ENCODE measurements around the gene TBX3.

DNA sequence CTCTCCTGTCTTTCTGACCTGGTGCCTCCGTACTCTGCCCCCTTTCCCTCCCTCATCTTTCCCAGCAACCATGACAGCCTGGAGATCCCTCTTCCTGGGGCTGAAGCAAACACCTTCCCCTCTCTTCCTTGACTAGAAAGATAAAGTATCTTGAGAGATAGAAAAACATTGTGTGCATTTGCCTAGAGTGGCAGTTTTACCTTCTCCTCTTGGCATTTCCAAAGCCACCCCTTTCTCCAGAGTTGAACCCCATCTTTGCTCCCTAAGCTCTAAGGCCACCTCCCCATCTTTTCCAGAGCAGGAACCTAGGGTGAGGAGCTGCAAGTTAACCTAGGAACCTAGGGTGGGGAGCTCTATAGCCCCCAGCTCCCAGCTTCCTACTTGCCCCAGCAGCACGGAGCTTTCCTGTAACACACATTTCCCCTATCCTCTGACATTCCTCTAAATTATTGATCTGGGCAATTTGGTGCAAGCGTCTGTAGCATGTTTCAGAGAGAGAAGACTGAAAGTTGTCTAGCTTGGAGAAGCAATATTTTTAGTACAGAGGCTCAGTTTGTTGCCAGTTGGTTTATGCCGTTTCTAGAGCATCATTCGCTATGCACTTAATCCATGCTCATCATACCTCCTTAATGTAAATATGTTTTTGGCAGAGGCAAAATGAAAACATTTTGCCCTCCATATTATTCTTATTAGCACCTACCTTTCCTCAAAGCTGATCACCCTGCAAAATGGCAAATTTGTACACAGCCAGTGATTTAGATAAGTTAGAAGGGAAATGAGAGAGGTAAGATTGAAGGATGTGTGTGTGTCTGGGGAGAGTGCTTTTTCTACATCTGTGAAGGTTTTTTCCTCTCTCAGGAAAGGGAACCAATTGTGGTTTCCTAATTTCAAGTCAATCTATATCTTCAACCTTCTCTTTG, 5.4 kb upstream of the TBX3 start:
- TF ChIP-seq, protein P1, sequence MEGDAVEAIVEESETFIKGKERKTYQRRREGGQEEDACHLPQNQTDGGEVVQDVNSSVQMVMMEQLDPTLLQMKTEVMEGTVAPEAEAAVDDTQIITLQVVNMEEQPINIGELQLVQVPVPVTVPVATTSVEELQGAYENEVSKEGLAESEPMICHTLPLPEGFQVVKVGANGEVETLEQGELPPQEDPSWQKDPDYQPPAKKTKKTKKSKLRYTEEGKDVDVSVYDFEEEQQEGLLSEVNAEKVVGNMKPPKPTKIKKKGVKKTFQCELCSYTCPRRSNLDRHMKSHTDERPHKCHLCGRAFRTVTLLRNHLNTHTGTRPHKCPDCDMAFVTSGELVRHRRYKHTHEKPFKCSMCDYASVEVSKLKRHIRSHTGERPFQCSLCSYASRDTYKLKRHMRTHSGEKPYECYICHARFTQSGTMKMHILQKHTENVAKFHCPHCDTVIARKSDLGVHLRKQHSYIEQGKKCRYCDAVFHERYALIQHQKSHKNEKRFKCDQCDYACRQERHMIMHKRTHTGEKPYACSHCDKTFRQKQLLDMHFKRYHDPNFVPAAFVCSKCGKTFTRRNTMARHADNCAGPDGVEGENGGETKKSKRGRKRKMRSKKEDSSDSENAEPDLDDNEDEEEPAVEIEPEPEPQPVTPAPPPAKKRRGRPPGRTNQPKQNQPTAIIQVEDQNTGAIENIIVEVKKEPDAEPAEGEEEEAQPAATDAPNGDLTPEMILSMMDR (IDR thresholded peaks at IDR 0.05; ENCODE audit: borderline replicate concordance, extremely low read depth, low read length, poor library complexity, severe bottlenecking), result no peak
- no peak for TF ChIP-seq EZH2 (IDR thresholded peaks at IDR 0.05; ENCODE audit: borderline replicate concordance, low read depth, low read length, severe bottlenecking)
